GM21526 (cell line): ENCODE data around the gene CENPA.
"Not testable (repeated sequence)": the region's sequence is repeated elsewhere in the genome, so short reads cannot be mapped to it uniquely, and the experiment has no call there.

Source experiments
- ATAC-seq: cut with Tn5 transposase; IDR thresholded peaks from one replicate; pipeline ENCODE4 v1.9.1; 2021; ENCODE audit warnings: moderate library complexity; ENCODE audit not compliant: unreplicated experiment, low FRiP score

CENPA gene

DNA sequence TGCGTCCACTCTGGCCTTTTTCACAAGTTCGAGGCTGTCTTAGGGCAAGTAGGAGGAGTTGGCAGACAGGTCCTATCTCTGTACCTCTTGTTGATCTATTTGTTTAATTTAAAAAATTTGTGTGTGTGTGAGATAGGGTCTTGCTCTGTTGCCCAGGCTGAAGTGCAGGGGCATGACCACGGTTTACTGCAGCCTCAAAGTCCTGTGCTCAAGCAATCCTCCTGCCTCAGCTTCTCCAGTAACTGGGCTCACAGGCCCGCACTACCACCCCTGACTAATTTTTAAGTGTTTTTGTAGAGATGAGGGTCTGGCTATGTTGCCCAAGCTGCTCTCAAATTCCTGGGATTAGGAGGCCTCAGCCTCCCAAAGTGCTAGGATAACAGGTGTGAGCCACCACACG is 26.0 kb upstream of the CENPA start:
- ATAC-seq: no peak

DNA sequence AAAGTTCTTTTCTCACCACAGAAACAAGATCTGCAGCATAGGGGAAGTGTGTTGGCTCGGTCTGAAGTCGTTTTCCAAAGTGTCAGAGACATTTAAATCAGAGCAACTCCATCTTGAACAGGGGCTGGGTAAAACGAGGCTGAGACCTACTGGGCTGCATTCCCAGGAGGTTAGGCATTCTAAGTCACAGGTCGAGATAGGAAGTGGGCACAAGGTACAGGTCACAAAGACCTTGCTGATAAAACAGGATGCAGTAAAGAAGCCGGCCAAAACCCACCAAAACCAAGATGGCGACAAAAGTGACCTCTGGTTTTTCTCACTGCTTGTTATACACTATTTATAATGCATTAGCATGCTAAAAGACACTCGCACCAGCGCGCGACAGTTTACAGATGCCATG is 24.9 kb upstream of the CENPA start:
- ATAC-seq: not testable (repeated sequence)

DNA sequence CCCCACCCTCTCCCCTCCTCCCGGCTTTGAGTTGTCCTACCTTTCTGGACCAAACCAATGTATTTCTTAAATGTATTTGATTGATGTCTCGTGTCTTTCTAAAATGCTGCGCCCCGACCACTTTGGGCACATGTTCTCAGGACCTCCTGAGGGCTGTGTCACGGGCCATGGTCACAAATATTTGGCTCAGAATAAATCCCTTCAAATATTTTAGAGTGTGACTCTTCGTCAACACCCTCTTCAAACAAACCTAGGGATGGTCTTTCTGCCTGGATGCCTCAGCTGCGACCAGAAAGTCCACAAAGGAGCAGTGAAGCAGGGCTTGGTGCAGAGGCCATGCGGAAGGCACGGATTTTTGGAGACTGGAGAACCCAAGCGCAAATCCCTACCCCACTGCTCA is 22.8 kb upstream of the CENPA start:
- ATAC-seq: no peak

DNA sequence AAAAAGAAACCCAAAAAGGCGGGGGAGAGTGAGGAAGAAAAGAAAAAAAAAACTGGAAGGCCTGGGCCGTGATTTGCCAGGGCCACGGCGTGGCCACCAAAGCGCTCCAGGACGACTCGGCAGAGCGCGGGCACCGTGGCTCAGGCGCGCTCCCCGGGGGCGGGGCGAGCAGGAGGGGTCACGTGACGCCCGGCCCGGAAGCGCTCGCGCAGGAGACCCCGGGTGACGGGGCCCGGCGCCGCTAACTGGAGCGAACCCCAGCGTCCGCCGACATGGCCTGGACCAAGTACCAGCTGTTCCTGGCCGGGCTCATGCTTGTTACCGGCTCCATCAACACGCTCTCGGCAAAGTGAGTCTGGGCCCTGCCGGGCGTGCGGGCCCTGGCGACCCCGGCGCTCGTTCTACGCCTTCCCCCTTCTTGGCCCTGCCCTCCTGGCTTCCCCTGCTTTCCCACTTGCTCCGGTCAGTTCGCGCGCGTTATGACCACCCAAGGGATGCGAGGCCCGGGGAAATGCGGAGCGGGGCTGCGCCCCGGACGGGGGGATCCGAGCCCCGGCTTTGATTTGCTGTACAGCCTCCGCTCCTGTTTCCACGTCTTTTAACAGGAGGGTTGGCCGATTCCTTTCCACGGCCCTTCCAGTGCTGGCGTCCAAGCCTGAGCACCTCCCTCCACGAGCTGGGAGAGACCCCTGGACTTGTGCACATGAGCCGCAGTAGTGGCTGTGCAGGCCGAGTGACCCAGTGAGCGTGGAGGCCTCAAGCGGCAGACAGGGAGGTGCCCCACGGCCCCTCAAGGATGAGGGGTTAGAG is 21.6 kb upstream of the CENPA start, which contains the start of gene SLC35F6:
Gene SLC35F6 (plus strand): TSS at position 207 of the 810 bp plus-strand sequence. CDS start 66 bp downstream, at position 273.
- ATAC-seq: peak; percentile 67

DNA sequence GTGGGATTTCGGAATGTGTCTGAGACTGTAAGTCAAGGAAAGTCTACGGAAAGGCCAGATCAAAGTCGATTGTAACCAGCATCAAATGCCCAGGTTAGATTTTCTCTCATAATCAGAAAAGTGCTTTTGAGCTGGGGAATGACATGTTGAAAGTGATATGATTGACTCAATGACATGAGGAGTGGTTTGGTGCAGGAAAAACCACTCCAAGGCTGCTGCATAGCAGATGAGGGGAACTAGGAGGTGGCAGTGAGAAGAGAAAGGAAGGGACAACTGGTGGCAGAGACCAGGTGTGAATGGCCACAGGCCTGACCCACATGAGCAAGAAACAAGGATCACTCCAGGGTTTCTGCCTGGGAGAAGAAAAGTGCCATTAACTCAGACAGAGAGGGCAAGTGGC is 20.9 kb upstream of the CENPA start:
- no peak for ATAC-seq

DNA sequence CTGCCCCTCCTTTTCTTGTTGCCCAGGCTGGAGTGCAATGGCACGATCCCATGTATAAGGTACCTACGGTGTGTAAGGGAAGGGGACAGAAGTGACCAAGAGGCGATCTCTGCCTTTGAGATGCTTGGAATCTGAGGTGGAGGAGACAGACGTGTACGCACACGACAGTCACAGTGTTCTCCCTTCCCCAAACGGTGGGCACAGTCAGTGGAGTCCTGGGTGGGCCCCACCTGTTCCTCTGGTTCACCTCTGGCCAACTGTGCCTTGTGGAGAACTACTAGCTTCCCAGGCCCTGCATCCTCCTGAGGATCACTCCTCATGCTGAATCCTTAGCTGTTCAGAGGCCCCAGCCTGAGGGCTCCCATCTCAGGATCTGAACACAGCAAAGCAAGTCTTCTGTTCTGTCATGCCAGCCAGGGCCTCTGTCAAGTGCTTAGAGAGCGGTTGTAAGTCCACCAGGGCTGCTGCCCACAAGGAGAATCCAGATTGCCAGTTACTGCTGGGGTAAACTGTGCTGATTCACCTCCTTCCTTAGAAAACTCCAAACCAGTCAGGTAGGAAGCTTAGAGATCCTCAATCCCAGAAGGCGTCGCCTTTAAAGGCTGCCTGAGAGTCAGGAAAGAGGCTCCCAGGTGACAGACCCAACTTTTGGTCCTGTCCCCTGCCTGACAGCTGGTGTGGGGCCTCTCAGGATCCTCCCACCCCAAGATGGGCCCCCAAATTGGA is 20.2 kb upstream of the CENPA start:
- no peak for ATAC-seq

DNA sequence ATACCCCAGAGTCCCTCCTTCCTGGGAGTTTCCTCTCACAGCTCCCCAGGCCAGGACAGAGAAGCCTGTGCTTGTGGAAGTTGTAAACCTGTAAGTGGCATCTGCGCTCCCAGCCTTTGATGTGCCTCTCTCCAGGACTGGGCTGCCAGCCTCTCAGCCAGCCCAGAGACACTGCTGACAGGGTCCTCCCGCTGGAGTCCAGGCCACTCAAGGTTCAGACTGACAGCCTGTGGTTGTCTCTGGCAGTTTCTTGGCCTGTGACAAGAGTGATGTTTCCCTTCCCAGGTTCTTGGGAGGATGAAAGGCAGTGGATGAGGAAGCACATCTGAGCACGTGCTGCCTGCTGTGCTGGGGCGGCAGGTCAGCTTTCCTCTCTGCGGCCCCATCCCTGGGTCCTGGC is 18.7 kb upstream of the CENPA start:
- ATAC-seq: no peak

DNA sequence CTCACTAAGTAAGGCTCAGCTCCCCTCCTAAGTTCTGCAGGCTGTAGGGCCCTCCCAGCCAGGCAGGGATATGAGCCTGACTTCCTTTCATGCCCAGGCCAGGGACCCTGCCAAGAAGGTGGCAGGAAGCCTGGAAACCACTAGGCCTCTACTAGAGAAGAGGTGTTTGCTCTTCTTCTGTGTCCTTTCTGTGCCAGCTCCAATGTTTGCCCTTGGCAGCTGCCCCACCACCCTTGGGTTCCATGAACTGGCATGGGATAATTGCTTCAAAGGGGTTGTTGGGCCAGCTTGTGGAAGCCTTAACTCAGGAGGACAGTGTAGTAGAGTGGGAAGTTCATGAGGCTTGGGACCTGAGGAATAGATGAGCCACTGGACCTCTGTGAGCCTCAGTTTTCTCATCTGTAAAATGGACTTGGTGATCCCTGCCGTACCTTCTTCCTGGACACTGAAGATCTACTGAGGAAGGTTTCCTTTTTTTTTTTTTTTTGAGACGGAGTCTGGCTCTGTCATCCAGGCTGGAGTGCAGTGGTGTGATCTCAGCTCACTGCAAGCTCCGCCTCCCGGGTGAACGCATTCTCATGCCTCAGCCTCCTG is 17.9 kb upstream of the CENPA start:
- ATAC-seq: no peak

DNA sequence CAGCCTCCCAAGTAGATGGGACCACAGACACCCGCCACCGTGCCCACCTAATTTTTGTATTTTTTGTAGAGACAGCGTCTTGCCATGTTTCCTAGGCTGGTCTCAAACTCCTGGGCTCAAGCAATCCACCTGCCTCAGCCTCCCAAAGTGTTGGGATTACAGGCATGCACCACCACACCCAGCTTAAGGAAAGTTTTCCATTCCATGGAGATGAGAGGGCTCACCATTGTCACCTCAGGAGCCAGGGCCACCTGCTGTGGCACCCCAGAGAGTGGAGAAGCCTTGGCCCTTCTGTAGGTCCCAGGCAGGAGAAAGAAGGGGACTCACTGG is 17.1 kb upstream of the CENPA start:
- no peak for ATAC-seq

DNA sequence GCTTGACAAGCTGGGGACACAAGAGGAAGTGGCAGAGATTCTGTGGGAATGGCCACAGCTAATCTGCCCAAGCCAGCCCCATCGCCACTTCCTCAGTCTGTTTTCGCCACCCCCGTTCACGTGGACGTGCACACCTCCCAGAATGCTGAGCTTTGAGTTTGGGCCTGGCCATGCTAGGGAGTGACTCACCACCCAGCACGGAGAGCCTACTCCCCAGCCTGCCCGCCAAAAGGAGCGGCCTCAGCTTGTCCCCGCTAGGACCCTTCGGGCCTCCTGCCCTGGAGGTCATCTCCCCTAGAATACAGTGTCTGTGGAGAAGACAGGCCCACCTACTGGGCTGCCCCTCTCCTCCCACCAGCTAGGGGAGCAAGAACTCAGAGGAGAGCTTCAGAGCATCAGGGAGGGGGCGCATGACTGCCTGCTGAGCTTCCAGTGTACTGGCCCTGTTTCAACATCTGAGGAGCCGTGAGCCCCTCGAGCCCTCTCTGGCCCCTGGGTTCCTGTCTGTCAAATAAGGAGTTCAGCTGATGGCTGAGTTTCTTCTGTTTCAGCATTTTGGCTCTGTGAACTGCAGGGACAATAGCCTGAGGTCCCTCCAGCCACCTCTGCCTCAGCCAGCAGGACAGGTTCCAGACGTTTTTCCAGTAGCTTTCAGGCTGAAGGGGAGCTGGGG is 16.6 kb upstream of the CENPA start:
- no peak for ATAC-seq

DNA sequence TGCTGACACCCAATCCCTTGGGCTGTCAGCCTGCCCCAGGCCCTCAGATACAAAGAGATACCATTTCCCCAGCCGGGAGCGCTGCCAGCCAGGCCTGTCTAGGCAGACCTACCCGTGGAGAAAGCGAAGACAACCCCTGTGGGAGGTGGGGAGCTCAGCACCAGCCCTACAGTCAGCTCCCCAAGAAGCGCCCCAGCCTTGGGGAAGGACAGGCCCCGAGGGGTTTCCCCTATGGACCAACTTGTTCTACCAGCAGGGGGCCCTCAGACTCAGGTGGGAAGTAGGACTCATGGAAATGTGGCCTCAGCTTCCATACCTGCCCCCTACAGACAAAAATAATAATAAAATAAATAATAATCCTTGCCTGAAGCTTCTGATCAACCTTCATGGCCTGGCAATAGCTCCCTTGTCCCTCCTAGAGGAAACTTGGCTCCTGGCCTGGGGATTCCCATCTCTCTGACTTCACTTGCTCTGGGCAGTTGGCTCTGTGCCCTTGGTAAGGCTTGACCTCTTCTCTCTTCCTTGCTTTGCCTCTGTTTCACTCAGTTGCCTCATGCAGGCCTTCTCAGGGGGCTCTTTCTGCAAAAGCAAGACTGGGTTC is 14.8 kb upstream of the CENPA start:
- no peak for ATAC-seq

DNA sequence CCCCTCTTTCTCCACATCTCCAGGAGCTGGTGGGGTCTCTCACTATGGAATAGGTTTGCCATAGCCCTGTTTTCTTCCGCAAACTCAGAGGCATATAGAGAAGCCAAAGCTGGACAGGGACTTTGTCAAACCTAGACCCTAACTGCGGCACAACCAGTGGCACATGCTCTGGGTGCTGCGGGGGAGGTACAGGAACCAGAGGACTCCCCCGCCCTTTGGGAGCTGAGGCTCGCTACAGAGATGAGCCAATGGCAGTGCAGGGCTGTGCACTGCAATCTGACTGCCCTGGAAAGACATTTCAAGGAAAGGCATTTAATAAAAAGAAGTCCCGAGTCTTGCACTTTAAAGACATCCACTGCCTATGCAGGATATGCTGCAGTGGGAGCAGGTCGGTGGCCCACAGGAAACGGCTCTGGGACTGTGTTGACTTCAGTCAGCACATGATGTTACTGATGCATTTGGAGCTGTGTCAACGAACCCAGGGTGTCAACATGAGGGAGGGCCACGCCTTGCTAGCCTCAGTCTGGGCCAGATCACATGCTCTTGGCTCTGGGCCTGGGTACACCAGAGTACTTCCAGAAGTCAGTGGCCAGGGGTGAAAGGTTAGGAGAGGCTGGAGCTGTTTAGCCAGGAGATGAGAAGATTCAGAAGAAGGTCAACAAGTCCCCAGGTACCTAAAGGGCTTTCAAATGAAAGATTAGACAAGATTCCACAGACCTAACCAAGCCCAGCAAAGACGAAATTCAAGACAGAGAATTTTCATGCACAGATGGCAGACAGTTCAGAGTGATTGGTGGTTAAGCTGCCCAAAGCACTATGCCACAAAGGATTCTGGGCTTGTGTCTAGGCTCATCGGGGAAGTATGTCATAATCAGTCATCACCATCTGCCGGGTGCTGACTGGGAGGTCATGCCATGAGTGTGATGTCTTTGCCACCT is 13.5 kb upstream of the CENPA start:
- ATAC-seq: no peak

DNA sequence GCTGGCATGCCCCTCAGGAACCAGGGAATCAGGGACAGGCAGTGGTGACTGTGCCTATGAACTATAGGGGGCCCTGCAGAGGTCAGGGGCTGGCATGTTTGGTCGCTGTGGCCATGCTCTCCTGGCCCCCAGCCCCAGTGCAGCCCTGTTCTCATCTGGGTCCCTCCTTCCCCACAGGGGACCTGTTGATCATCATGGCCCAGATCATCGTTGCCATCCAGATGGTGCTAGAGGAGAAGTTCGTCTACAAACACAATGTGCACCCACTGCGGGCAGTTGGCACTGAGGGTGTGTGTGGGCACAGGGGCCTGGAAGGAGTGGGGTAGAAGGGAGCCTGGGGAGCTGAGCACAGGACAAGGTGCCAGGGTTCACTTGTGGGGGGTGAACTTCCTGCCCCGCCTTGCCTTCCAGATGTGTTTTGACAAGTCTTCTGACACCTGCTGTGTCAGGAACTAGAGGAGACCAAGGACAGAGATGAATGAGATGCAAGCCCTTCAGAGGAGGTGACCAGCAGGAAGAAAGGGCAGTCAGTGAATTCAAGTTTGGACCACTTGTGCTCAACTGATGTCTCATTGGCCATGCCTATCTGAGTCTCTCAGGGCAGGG is 9.6 kb upstream of the CENPA start:
- no peak for ATAC-seq

DNA sequence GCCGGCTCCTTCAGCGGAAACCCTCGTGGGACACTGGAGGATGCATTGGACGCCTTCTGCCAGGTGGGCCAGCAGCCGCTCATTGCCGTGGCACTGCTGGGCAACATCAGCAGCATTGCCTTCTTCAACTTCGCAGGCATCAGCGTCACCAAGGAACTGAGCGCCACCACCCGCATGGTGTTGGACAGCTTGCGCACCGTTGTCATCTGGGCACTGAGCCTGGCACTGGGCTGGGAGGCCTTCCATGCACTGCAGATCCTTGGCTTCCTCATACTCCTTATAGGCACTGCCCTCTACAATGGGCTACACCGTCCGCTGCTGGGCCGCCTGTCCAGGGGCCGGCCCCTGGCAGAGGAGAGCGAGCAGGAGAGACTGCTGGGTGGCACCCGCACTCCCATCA is 7.8 kb upstream of the CENPA start:
- no peak for ATAC-seq

DNA sequence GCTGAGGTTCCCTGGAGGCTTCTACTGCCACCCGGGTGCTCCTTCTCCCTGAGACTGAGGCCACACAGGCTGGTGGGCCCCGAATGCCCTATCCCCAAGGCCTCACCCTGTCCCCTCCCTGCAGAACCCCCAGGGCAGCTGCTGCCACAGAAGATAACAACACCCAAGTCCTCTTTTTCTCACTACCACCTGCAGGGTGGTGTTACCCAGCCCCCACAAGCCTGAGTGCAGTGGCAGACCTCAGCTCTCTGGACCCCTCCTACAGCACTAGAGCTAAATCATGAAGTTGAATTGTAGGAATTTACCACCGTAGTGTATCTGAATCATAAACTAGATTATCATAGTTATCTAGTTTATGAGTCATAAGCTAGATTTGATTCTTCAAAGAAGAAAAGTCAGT is 7.3 kb upstream of the CENPA start:
- ATAC-seq: no peak

DNA sequence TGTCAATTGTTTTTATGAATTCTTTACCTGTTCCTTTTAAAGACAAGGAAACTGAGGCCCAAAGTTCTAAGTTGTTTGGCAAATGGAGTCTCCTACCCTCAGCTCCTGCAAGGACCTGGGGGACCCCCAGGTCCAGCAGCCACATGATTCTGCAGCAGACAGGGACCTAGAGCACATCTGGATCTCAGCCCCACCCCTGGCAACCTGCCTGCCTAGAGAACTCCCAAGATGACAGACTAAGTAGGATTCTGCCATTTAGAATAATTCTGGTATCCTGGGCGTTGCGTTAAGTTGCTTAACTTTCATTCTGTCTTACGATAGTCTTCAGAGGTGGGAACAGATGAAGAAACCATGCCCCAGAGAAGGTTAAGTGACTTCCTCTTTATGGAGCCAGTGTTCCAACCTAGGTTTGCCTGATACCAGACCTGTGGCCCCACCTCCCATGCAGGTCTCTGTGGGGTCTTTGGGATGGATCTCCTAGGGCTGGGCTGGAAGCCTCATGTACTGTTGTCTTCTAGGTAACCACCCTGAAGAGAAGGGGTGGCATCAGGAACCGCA is 5.6 kb upstream of the CENPA start:
- no peak for ATAC-seq

DNA sequence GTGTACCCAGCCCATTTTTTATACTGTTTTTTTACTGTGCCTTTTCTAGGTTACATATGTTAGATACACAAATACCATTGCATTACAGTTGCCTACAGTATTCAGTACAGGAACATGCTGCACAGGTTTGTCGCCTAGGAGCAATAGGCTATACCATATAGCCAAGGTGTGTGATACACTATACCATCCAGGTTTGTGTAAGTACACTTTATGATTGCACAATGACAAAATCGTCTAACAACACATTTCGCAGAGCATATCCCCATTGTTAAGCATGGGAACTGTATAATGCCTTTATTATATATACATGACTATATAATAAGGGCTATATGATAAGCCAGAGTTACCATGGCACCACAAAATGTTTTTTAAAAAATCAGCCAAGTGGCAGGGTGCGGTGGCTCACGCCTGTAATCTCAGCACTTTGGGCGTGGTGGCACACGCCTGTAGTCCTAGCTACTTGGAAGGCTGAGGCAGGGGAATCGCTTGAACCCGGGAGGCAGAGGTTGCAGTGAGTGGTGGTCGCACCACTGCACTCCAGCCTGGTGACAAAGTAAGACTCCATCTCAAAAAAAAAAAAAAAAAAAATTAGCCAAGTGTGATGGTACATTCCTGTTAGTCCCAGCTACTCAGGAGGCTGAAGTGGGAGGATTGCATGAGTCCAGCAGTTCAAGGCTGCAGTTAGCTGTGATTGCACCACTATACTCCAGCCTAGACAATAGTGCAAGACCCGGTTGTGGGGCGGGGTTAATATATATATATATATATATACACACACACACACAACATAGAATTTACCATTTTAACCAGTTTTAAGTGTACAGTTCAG is 2.8 kb upstream of the CENPA start:
- ATAC-seq: no peak

DNA sequence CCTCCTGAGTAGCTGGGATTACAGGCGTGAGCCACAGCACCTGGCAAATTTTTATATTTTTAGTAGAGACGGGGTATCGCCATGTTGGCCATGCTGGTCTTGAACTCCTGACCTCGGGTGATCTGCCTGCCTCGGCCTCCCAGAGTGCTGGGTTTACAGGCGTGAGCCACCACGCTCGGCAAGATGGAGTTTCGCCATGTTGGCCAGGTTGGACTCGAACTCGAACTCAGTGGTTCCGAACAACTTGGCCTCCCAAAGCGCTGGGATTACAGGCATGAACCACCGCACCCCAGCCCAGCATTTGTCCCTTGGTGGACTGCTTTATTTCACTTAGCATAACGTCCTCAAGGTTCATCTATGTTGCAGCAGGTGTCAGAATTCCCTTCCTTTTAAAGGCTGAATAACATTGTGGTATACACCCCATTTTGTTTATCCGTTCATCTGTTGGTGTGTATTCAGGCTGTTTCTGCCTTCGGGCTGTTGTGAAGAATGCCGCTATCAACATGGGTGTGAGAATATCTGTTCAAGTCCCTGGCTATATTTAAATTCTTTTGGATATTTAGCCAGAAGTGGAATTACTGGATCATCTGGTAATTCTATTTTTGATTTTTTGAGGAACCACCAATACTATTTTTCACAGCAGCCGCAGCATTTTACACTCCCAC is 1.2 kb upstream of the CENPA start:
- no peak for ATAC-seq
